ENCODE measurements around the gene THRSP.

GRCh38 chr11:78062671-78063070 is 990 bp upstream of the THRSP start:
- TF ChIP-seq MAX (IDR thresholded peaks at IDR 0.05; ENCODE audit: low read depth, low read length) (no peak), ZBTB11 (CRISPR knock-in tag; IDR thresholded peaks at IDR 0.05) (no peak), PBX3 (IDR thresholded peaks at IDR 0.05; ENCODE audit: insufficient replicate concordance, low read depth, low read length) (no peak), ZNF274 (IDR thresholded peaks at IDR 0.05; ENCODE audit: insufficient read depth, insufficient read length) (no peak), POLR2AphosphoS5 (IDR thresholded peaks at IDR 0.05; ENCODE audit: low read length) (no peak), ZBTB33 (IDR thresholded peaks at IDR 0.05) (no peak), TARDBP (IDR thresholded peaks at IDR 0.05; ENCODE audit: borderline replicate concordance) (no peak), POLR2A (IDR thresholded peaks at IDR 0.05; ENCODE audit: low read depth, low read length) (no peak), ZNF622 (IDR thresholded peaks at IDR 0.05) (no peak), BACH1 (IDR thresholded peaks at IDR 0.05; ENCODE audit: borderline replicate concordance) (no peak), JUND (IDR thresholded peaks at IDR 0.05; ENCODE audit: low read depth, low read length) (no peak), ATF7 (IDR thresholded peaks at IDR 0.05; ENCODE audit: low read depth) (no peak), CTCF (IDR thresholded peaks at IDR 0.05 in 2 of 3, conservative IDR thresholded peaks at IDR 0.05 in 1 of 3; ENCODE audit: control insufficient read depth in 2 of 3, extremely low read depth in 1 of 3, insufficient read depth in 1 of 3, low read depth in 3 of 3, low read length in 3 of 3) (no peak), CHD1 (IDR thresholded peaks at IDR 0.05; ENCODE audit: low read depth, low read length) (no peak)

Data from GM12878 (cell line).